ENCODE results near the gene ZBED4. TPM values are rescaled to one million over a fixed set of nuclear protein-coding genes. Genes with fewer than 3 reads are reported as not detected.

Gene ZBED4
- total RNA-seq, 1 donor from 2014 or later, result 43.8 TPM

DNA sequence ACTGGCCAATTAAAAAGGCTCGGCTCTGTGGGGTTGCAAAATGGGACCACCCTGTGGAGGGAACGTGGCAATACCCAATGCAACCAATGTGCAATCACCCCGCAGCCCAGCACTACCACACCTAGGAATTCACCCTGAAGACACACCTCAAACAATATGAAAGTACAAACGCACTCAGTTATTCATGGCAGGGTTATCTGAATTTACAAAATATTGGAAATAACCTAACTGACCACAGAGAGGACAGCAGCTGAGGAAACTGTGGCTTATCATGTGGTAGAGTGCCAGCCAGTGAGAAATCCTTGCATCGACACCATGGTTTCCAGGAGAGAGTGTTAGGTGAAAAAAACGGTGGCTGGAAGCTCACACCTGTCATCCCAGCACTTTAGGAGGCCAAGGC, 45.9 kb downstream of the ZBED4 start:
- DNase-seq (ENCODE audit: low read depth, low spot score), result no peak
- TF ChIP-seq, protein P1, sequence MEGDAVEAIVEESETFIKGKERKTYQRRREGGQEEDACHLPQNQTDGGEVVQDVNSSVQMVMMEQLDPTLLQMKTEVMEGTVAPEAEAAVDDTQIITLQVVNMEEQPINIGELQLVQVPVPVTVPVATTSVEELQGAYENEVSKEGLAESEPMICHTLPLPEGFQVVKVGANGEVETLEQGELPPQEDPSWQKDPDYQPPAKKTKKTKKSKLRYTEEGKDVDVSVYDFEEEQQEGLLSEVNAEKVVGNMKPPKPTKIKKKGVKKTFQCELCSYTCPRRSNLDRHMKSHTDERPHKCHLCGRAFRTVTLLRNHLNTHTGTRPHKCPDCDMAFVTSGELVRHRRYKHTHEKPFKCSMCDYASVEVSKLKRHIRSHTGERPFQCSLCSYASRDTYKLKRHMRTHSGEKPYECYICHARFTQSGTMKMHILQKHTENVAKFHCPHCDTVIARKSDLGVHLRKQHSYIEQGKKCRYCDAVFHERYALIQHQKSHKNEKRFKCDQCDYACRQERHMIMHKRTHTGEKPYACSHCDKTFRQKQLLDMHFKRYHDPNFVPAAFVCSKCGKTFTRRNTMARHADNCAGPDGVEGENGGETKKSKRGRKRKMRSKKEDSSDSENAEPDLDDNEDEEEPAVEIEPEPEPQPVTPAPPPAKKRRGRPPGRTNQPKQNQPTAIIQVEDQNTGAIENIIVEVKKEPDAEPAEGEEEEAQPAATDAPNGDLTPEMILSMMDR (conservative IDR thresholded peaks at IDR 0.05), result no peak
- no peak overlapping the region for H3K4me3 Mint-ChIP-seq
- H3K4me1 Mint-ChIP-seq, result peaks cover 5% of the 10 kb centered on the region
- H3K36me3 Mint-ChIP-seq (ENCODE audit: low read depth), result peaks cover 44% of the 10 kb centered on the region
- H3K9me3 Mint-ChIP-seq, result peaks cover 12% of the 10 kb centered on the region
- no peaks in the 10 kb centered on the region for H3K27me3 Mint-ChIP-seq (ENCODE audit: low read depth)
- H3K27ac Mint-ChIP-seq (ENCODE audit: unreplicated experiment), result no peak overlapping the region

DNA sequence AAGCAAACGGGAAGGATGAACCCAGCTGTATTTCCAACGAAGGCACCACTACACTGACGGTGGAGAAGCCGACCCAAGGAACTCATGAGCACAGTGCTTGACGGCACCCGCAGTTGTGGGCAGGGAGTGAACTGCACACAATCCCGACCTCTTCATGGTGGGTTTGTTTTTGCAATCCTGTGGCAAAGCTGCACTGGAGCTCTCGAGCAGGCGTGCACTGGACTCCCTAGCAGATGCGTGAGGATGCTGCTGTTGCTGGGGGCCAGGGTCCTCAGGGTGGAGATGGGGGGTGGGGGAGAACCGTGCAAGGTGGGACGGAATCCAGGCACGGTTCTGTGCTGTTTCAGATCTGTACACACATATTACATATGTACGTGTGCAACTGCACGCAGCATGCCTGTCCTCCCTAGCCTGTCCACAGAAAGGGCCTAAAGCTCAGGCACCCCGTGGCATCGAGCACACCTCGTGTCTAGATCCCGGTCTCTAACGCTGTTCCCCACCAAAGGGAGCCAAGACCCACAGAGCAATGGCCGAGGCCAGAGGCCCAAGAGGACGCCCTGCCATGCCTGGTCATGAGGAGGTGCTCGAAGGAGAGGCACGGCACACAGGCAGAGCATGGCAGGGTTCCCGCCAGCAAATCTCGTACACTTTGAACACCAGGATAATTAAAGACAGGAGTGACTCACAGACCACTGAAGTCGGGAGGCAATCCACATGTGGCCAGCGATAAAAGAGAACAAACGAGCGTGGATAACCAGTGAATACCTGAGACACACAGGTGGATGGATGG, 47.0 kb downstream of the ZBED4 start:
- no peaks in the 10 kb centered on the region for H3K27me3 Mint-ChIP-seq (ENCODE audit: low read depth)

DNA sequence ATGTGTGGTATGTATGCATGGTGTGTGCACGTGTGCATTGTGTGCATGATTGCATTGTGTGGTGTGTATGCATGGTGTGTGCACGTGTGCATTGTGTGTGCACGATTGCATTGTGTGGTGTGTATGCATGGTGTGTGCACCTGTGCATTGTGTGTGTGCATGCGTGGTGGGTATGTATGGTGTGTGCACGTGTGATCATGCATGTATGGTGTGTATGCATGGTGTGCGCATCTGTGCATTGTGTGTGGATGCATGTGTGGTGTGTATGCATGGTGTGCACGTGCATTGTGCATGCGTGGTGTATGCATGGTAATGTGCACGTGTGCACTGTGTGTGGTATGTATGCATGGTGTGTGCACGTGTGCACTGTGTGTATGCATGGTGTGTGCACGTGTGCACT, 47.8 kb downstream of the ZBED4 start:
- Mint-ChIP-seq H3K4me1 (peaks cover 3% of the 10 kb centered on the region), H3K9me3 (peaks cover 8% of the 10 kb centered on the region), H3K27ac (ENCODE audit: unreplicated experiment) (no peak overlapping the region), H3K27me3 (ENCODE audit: low read depth) (no peaks in the 10 kb centered on the region), H3K4me3 (no peak overlapping the region), H3K36me3 (ENCODE audit: low read depth) (peaks cover 43% of the 10 kb centered on the region)
- TF ChIP-seq, protein P1 (conservative IDR thresholded peaks at IDR 0.05), result no peak
- no peak for DNase-seq (ENCODE audit: low read depth, low spot score)

More for the DNA sequence above, 47.0 kb downstream of the ZBED4 start:
- TF ChIP-seq, protein P1 (conservative IDR thresholded peaks at IDR 0.05), result no peak
- no peak for DNase-seq (ENCODE audit: low read depth, low spot score)
- peaks cover 44% of the 10 kb centered on the region for H3K36me3 Mint-ChIP-seq (ENCODE audit: low read depth)
- H3K4me3 Mint-ChIP-seq, result peak overlapping the region; percentile 51
- peaks cover 12% of the 10 kb centered on the region for H3K9me3 Mint-ChIP-seq
- H3K27ac Mint-ChIP-seq (ENCODE audit: unreplicated experiment), result peak overlapping the region; percentile 72
- H3K4me1 Mint-ChIP-seq, result peaks cover 3% of the 10 kb centered on the region

DNA sequence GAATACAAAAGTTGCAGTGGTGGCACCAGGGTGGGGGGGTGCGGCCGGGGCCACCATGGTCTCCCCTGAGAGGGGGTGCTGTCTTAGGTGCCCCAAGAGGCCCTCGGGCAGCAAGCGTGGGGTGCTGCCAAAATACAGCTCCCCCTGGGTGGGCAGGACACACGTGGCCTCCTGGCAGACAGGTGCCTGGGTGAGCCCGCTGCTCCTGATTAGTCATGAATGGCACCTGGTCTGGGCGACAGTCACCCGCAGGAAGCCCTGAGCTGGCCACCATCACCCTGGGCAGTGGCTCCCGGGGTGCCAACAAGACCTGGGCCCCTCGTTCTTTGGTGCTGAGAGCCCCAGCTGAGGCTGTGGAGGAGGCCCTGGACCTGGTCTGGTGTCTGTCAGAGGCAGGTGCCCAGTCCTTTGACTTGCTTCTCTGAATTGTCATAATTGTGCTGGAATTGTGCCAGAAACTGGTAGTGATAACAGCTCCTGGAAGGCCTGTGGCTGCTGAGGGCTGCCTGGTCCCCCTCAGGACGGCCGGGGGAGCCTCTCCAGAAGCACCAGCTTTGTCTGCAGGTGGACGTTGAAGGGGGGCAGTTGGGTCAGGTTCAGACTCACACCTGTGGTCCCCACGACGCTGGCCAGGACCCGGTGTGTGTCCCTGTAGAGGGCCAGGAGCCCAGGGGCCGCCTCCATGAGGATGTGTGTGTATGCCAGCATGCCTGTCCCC, 49.8 kb downstream of the ZBED4 start:
- H3K9me3 Mint-ChIP-seq, result peaks cover 6% of the 10 kb centered on the region
- H3K27ac Mint-ChIP-seq (ENCODE audit: unreplicated experiment), result no peak overlapping the region
- TF ChIP-seq, protein P1 (conservative IDR thresholded peaks at IDR 0.05), result no peak
- H3K27me3 Mint-ChIP-seq (ENCODE audit: low read depth), result no peaks in the 10 kb centered on the region
- no peak for DNase-seq (ENCODE audit: low read depth, low spot score)
- H3K4me1 Mint-ChIP-seq, result peaks cover 3% of the 10 kb centered on the region
- H3K36me3 Mint-ChIP-seq (ENCODE audit: low read depth), result peaks cover 32% of the 10 kb centered on the region
- H3K4me3 Mint-ChIP-seq, result no peak overlapping the region

DNA sequence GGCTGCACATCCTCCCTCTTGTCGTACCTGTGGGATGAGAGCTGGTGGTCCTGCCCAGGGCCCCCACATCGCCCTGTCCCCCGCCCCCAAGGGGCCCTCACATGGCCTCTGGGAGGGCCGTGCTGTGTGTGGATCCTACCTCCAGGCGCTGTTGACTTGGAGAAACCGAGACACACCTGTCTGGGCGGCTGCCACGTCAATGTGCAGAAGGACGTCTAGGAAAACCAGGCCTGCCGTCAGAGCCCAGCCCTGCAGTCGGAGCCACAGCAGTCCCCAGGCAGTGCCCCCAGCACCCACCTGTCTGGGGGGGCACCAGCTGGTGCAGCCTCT, 50.4 kb downstream of the ZBED4 start:
- no peak overlapping the region for H3K27ac Mint-ChIP-seq (ENCODE audit: unreplicated experiment)
- no peaks in the 10 kb centered on the region for H3K27me3 Mint-ChIP-seq (ENCODE audit: low read depth)
- peaks cover 3% of the 10 kb centered on the region for H3K4me1 Mint-ChIP-seq
- TF ChIP-seq, protein P1 (conservative IDR thresholded peaks at IDR 0.05), result no peak
- peak overlapping the region; percentile 23 for H3K4me3 Mint-ChIP-seq
- peaks cover 6% of the 10 kb centered on the region for H3K9me3 Mint-ChIP-seq
- H3K36me3 Mint-ChIP-seq (ENCODE audit: low read depth), result peaks cover 28% of the 10 kb centered on the region
- no peak for DNase-seq (ENCODE audit: low read depth, low spot score)

All from neural crest cell (in vitro differentiated cells).